Aorta (tissue), 5 donors: ENCODE data around the gene BCKDHA. TPM values are rescaled to one million over a fixed set of nuclear protein-coding genes. Genes with fewer than 3 reads are reported as not detected.

Experiments
- ATAC-seq: fragments of 200-7000 bp; cut with Tn5 transposase; one replicate; pipeline ENCODE4 v1.9.1; 2022; ENCODE audit warnings: moderate library complexity; ENCODE audit not compliant: low FRiP score
- DNase-seq, 2 donors: peaks; one replicate each; pipeline ENCODE4 v3.0.0-alpha.2; 2020
- H3K27ac ChIP-seq, 2 donors: one replicate each; pipeline ENCODE4 v1.5.1; 2013; ENCODE audit warnings: low read length in 2 of 2, mild to moderate bottlenecking in 2 of 2, moderate library complexity in 2 of 2, control low read depth in 1 of 2, inconsistent platforms in 1 of 2, low read depth in 1 of 2
- H3K27me3 ChIP-seq, 2 donors: one replicate each; pipeline ENCODE4 v1.6.1; 2013; ENCODE audit warnings: control low read depth in 1 of 2, low read length in 1 of 2, mild to moderate bottlenecking in 1 of 2, moderate library complexity in 1 of 2; ENCODE audit not compliant: insufficient read depth in 2 of 2, control insufficient read depth in 1 of 2
- H3K36me3 ChIP-seq, 2 donors: one replicate each; pipeline ENCODE4 v1.6.1; 2013; ENCODE audit warnings: control low read depth in 1 of 2, low read length in 1 of 2, mild to moderate bottlenecking in 1 of 2; ENCODE audit not compliant: insufficient read depth in 2 of 2, control insufficient read depth in 1 of 2
- H3K4me1 ChIP-seq, 2 donors: one replicate each; pipeline ENCODE4 v1.6.1; 2013; ENCODE audit warnings: low read length in 2 of 2, control low read depth in 1 of 2, mild to moderate bottlenecking in 1 of 2, moderate library complexity in 1 of 2; ENCODE audit not compliant: insufficient read depth in 2 of 2, control insufficient read depth in 1 of 2
- H3K4me3 ChIP-seq, 2 donors: one replicate each; pipeline ENCODE4 v1.5.1; 2013; ENCODE audit warnings: low read length in 2 of 2, control low read depth in 1 of 2, mild to moderate bottlenecking in 1 of 2
- H3K9me3 ChIP-seq: one replicate; pipeline ENCODE4 v1.6.1; 2013; ENCODE audit warnings: mild to moderate bottlenecking, low read length; ENCODE audit not compliant: control insufficient read depth
- whole genome bisulfite sequencing, 2 donors: extraction: QIAGEN DNeasy Blood & Tissue Kit; methylation state at CpG; one replicate each; pipeline ENCODE4 v1.1.7; 2013; 5-methylcytosine and 5-hydroxymethylcytosine counted together
- intact Hi-C, 2 donors: fragments of 100-400 bp; cut with DNase I; formaldehyde crosslinking; loops; one replicate each; pipeline versions ENCODE4 v1.14.2 to v1.15.0; 2022
- polyA plus RNA-seq, 2 donors: library from polyadenylated mRNA; stranded (reverse); fragments of 200-250 nt; gene quantifications; one replicate each; pipeline ENCODE4 v1.2.3, GENCODE V29; 2013
- total RNA-seq, 2 donors: library from RNA; stranded (reverse); fragmentation: NEBNext Ultra II Directional; extraction: Animal tissue kit (Norgen Biotek cat#: 25700); gene quantifications; one replicate each; pipeline ENCODE4 v1.2.1, GENCODE V29; 2021
- donor health status: healthy with polysubstance abuse.
- donor health status: Bipolar disorder and iron deficiency.
- donor health status: DM: no; HTN: no; CAD: no.
- donor health status: DM: no; HTN: no; CAD: no.
- donor health status: DM: yes; HTN: yes; CAD: no.

BCKDHA gene
- total and polyA plus RNA-seq, 4 donors: 11.1 to 50.6 (median 13.4) TPM

- 75 to 78% methylated on average over 6 of the region's 6 CpGs for WGBS, 2 donors
- no peaks in the 10 kb centered on the region for H3K4me1 ChIP-seq
- intact Hi-C loops: loop anchor here in 1 of 2 donors (5.0 kb wide), 1 partner anchor 42 kb away; the partner anchor contains the start of gene DMAC2
Observed at GRCh38 chr19:41395355-41395754, 2.3 kb upstream of the BCKDHA start.

GRCh38 chr19:41398050-41398418 lies 416 bp downstream of the BCKDHA start:
- no peak overlapping the region for H3K27ac ChIP-seq
- 0 to 1% methylated on average over 5 of the region's 5 CpGs for WGBS, 2 donors
- intact Hi-C loops: loop anchor here in 1 of 2 donors (5.0 kb wide), 1 partner anchor 39 kb away; the partner anchor contains the start of gene DMAC2

More at GRCh38 chr19:41395355-41395754, 2.3 kb upstream of the BCKDHA start:
- H3K27ac ChIP-seq: no peak overlapping the region
- ATAC-seq (no peak), DNase-seq (no peak)
- H3K9me3 ChIP-seq: no peaks in the 10 kb centered on the region
- peaks cover 0 to 3% of the 10 kb centered on the region in 2 donors for H3K36me3 ChIP-seq
- no peaks in the 10 kb centered on the region for H3K27me3 ChIP-seq
- no peak overlapping the region for H3K4me3 ChIP-seq

GRCh38 chr19:41398598-41398997 lies 980 bp downstream of the BCKDHA start:
- 61 to 62% methylated on average over 3 of the region's 3 CpGs for WGBS, 2 donors
- no peak overlapping the region for H3K27ac ChIP-seq
- peak overlapping the region; percentile 35 to 93 for H3K4me3 ChIP-seq
- no peaks in the 10 kb centered on the region for H3K27me3 ChIP-seq
- no peaks in the 10 kb centered on the region for H3K9me3 ChIP-seq
- intact Hi-C loops: loop anchor here in 1 of 2 donors (5.0 kb wide), 1 partner anchor 39 kb away; the partner anchor contains the start of gene DMAC2
- no peaks in the 10 kb centered on the region for H3K36me3 ChIP-seq
- H3K4me1 ChIP-seq: no peaks in the 10 kb centered on the region
- ATAC-seq (no peak), DNase-seq (no peak)

More at GRCh38 chr19:41398050-41398418, 416 bp downstream of the BCKDHA start:
- no peak for DNase-seq
- Histone ChIP-seq H3K9me3 (no peaks in the 10 kb centered on the region), H3K36me3 (no peaks in the 10 kb centered on the region), H3K4me1 (no peaks in the 10 kb centered on the region), H3K27me3 (no peaks in the 10 kb centered on the region), H3K4me3 (peak overlapping the region; percentile 35 to 93)
- ATAC-seq: no peak

DNA sequence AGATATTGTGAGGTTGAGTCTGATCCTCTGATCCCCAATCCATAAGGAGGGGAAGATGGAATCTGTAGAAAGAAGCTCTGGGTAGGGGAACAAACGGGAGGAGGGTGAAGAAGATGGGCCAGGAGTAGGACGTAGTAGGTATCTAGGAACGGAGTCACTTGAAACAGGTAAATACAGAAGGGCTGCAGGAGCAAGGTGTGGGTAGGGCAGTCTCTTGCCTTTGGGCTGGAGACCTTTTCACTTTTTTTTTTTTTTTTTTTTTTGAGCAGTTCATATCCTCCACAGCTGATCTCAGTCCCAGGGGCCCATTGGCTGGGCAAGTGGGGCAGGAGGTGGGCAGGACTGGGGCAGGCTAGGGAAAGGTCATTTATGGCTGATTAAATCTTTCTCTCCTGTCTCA lies 1.5 kb downstream of the BCKDHA start:
- H3K4me1 ChIP-seq: no peaks in the 10 kb centered on the region
- no peak overlapping the region for H3K4me3 ChIP-seq
- H3K36me3 ChIP-seq: no peaks in the 10 kb centered on the region
- no peaks in the 10 kb centered on the region for H3K27me3 ChIP-seq
- H3K9me3 ChIP-seq: no peaks in the 10 kb centered on the region
- intact Hi-C loops: loop anchor here in 1 of 2 donors (5.0 kb wide), 1 partner anchor 38 kb away; the partner anchor contains the start of gene DMAC2
- 81 to 85% methylated on average over 3 of the region's 3 CpGs for WGBS, 2 donors
- no peak for ATAC-seq
- H3K27ac ChIP-seq: no peak overlapping the region
- DNase-seq: no peak

DNA sequence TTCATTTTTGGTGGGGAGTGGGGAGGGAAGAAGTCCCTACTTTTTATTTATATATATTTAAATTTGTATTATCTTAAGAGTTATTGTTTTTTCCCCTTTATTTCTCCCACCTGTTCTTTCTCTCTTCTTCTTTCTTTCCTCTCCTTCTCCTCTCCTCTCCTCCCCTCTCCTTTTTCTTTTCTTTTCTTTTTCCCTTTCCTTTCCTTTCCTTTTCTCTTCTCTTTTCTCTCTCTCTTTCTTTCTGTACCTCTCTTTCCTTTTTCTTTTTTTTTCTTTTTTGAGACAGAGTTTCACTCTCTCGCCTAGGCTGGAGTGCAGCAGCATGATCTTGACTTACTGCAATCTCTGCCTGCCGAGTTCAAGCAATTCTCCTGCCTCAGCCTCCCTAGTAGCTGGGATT lies 1.9 kb downstream of the BCKDHA start:
- no peak overlapping the region for H3K27ac ChIP-seq
- 88 to 90% methylated on average over 2 of the region's 2 CpGs for WGBS, 2 donors
- no peaks in the 10 kb centered on the region for H3K27me3 ChIP-seq
- DNase-seq (no peak), ATAC-seq (no peak)
- H3K9me3 ChIP-seq: no peaks in the 10 kb centered on the region
- intact Hi-C loops: loop anchor here in 1 of 2 donors (5.0 kb wide), 1 partner anchor 38 kb away; the partner anchor contains the start of gene DMAC2
- H3K4me1 ChIP-seq: no peaks in the 10 kb centered on the region
- no peak overlapping the region for H3K4me3 ChIP-seq
- no peaks in the 10 kb centered on the region for H3K36me3 ChIP-seq

DNA sequence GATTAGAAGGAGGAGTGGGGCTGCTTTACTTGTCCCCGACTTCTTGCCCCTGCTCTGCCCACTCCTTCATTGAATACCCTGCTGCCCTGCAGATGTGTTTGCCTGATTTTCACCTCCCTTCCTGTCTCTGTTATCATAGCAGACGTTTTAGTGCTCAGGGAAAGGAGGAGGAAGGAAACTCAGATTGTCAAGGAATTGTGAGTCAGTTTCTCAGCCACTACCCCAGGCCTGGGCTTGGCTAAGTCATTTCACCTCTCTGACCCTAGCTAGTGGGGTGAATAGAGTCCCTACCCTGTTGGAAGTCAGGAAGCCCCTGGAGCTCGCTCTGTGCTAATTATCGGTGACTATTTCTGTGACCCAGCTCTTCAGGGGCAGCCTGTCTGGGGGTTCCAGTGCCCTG lies 3.9 kb downstream of the BCKDHA start:
- 75 to 80% methylated on average over 4 of the region's 4 CpGs for WGBS, 2 donors
- H3K36me3 ChIP-seq: no peaks in the 10 kb centered on the region
- no peaks in the 10 kb centered on the region for H3K27me3 ChIP-seq
- intact Hi-C loops: no loop called here
- no peak for DNase-seq
- no peak overlapping the region for H3K27ac ChIP-seq
- H3K4me3 ChIP-seq: no peak overlapping the region
- no peak for ATAC-seq
- no peaks in the 10 kb centered on the region for H3K9me3 ChIP-seq
- H3K4me1 ChIP-seq: no peaks in the 10 kb centered on the region

DNA sequence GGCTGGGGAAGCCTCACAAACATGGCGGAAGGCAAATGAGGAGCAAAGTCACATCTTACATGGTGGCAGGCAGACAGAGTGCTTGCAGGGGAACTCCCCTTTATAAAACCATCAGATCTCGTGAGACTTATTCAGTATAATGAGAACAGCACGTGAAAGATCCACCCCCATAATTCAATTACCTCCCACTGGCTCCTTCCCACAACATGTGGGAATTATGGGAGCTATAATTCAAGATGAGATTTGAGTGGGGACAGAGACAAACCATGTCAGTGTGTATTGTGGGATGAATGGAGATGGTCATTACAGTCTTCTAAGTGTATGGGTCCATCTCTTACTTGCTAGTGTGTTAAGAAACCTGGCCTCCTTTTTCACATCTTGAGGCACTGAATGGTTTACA lies 4.4 kb downstream of the BCKDHA start:
- DNase-seq (no peak), ATAC-seq (no peak)
- Histone ChIP-seq H3K4me1 (no peaks in the 10 kb centered on the region), H3K9me3 (no peaks in the 10 kb centered on the region), H3K4me3 (no peak overlapping the region), H3K27ac (no peak overlapping the region), H3K27me3 (no peaks in the 10 kb centered on the region), H3K36me3 (no peaks in the 10 kb centered on the region)
- intact Hi-C loops: no loop called here
- WGBS, 2 donors: 71 to 72% methylated on average over 3 of the region's 3 CpGs

GRCh38 chr19:41403181-41403970 lies 5.8 kb downstream of the BCKDHA start:
- no peak overlapping the region for H3K27ac ChIP-seq
- DNase-seq (no peak), ATAC-seq (no peak)
- 63 to 64% methylated on average over 12 of the region's 12 CpGs for WGBS, 2 donors
- intact Hi-C loops: no loop called here
- no peak overlapping the region for H3K4me3 ChIP-seq
- H3K4me1 ChIP-seq: no peaks in the 10 kb centered on the region
- H3K9me3 ChIP-seq: no peaks in the 10 kb centered on the region
- H3K27me3 ChIP-seq: no peaks in the 10 kb centered on the region
- H3K36me3 ChIP-seq: no peaks in the 10 kb centered on the region

GRCh38 chr19:41405776-41406175 lies 8.2 kb downstream of the BCKDHA start:
- no peaks in the 10 kb centered on the region for H3K36me3 ChIP-seq
- no peaks in the 10 kb centered on the region for H3K9me3 ChIP-seq
- peaks cover 0 to 6% of the 10 kb centered on the region in 2 donors for H3K4me1 ChIP-seq
- WGBS, 2 donors: 73 to 81% methylated on average over 6 of the region's 6 CpGs
- no peak overlapping the region for H3K27ac ChIP-seq
- intact Hi-C loops: no loop called here
- no peaks in the 10 kb centered on the region for H3K27me3 ChIP-seq
- no peak for DNase-seq
- ATAC-seq: no peak
- H3K4me3 ChIP-seq: no peak overlapping the region
